Measurements from ENCODE around the gene MISP3. TPM values are rescaled to one million over a fixed set of nuclear protein-coding genes. Genes with fewer than 3 reads are reported as not detected.
A peak's percentile ranks its signal among the peaks of the same experiment; 100 is the strongest.

Gene MISP3
- total and polyA plus RNA-seq, 2 of the 8 experiments (the other 6 are each of a cell fraction or from before 2014, with no cell fraction given): 0.74 to 1.4 TPM

DNA sequence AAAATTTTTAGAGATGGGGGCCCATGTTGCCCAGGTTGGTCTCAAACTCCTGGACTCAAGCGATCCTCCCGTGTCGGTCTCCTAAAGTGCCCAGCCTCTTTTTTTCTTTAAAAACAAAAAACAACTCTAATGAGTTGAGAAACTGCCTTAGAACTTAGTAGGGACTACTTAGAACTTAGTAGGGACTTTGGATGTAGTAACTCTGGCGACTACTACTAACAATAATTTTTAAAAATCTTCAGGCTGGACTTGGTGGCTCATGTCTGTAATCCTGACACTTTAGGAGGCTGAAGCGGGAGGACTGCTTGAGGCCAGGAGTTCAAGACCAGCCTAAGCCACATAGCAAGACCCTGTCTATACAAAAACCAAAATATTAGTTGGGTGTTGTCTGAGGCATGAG lies 13.5 kb downstream of the MISP3 start:
- H3K4me2 ChIP-seq (ENCODE audit: insufficient read depth in 1 of 2, low read depth in 2 of 2, low read length in 2 of 2): peak overlapping the region; percentile 35 to 65; a peak in 3 of 4 replicates
- no peak overlapping the region for H3K23ac ChIP-seq (ENCODE audit: insufficient read length)
- ChIA-PET POLR2A (ENCODE audit: partially characterized antibody) (interaction anchor here (1.5 kb wide), 1 partner anchor 51 kb away, joined by 4 read pairs; no protein-coding TSS in a partner anchor), CTCF (ENCODE audit: partially characterized antibody) (interaction anchor here (1.4 to 11.2 kb wide), 3 partner anchors 27 to 132 kb away, joined by 3 to 75 read pairs (median 5); partner anchors contain the start of gene PALM3)
- no peak overlapping the region for H3K14ac ChIP-seq (ENCODE audit: insufficient read length)
- H3K4me3 ChIP-seq (ENCODE audit: extremely low read depth in 1 of 4, insufficient read depth in 2 of 4, low read depth in 3 of 4, low read length in 4 of 4): peak overlapping the region; percentile 32 to 61 (median 40); a peak in 7 of 8 replicates
- H2AFZ ChIP-seq (ENCODE audit: low read length): no peak overlapping the region
- no peak overlapping the region for H2BK120ac ChIP-seq (replicated peaks; ENCODE audit: low read depth, low read length)
- H2BK5ac ChIP-seq (ENCODE audit: low read depth, low read length): no peak overlapping the region
- no peaks in the 10 kb centered on the region for H3K79me2 ChIP-seq (ENCODE audit: control insufficient read depth in 1 of 2, insufficient read depth in 2 of 2, low read length in 2 of 2)
- no peaks in the 10 kb centered on the region for H3K79me1 ChIP-seq (ENCODE audit: low read depth, low read length)
- H3K56ac ChIP-seq (replicated peaks; ENCODE audit: insufficient read length, low read depth, low read length): no peak overlapping the region
- H4K91ac ChIP-seq (replicated peaks; ENCODE audit: insufficient read length, low read length): no peak overlapping the region
- H2BK20ac ChIP-seq (ENCODE audit: low read length): no peak overlapping the region
- H3K9ac ChIP-seq (replicated peaks in 1 of 4; ENCODE audit: extremely low read depth in 1 of 4, low read depth in 3 of 4, low read length in 3 of 4): no peak overlapping the region
- no peak overlapping the region for H4K8ac ChIP-seq (ENCODE audit: extremely low read depth, insufficient read depth, low read length)
- H2AK5ac ChIP-seq (ENCODE audit: low read depth, low read length): no peak overlapping the region
- H3K36me3 ChIP-seq (ENCODE audit: control insufficient read depth in 2 of 4, insufficient read depth in 4 of 4, low read length in 3 of 4): peaks cover 0 to 13% (median 4%) of the 10 kb centered on the region in 4 experiments; a peak in 3 of 8 replicates
- peaks cover 6% of the 10 kb centered on the region; the same call in 1 of the 2 replicates for H3K23me2 ChIP-seq (ENCODE audit: low read depth, low read length)
- no peak for FAIRE-seq
- no peak overlapping the region for H2BK12ac ChIP-seq (ENCODE audit: low read depth, low read length)
- H4K5ac ChIP-seq (ENCODE audit: insufficient read length, low read depth, low read length): no peak overlapping the region
- no peak overlapping the region for H3K27ac ChIP-seq (ENCODE audit: low read depth, low read length)
- no peaks in the 10 kb centered on the region for H3K9me3 ChIP-seq (ENCODE audit: insufficient read depth in 2 of 2, low read depth in 1 of 2, low read length in 1 of 2)
- H3K18ac ChIP-seq (ENCODE audit: extremely low read depth, low read length): no peak overlapping the region
- 77% methylated on average over 5 of the region's 5 CpGs; no CpG with 5 or more reads in 1 of the 2 experiments for WGBS, 2 experiments (ENCODE audit: extremely low coverage in 1 of 2, insufficient coverage in 1 of 2, insufficient read length in 1 of 2, insufficient replicate concordance in 2 of 2, low coverage in 1 of 2, low lambda C conversion rate in 2 of 2, missing lambda C conversion rate in 1 of 2)
- no peak overlapping the region for H3K4ac ChIP-seq (replicated peaks; ENCODE audit: insufficient read length, low read depth, low read length)
- H2BK15ac ChIP-seq (ENCODE audit: low read length): no peak overlapping the region
- peaks cover 0 to 7% (median 4%) of the 10 kb centered on the region in 4 experiments; a peak in 6 of 7 replicates for H3K4me1 ChIP-seq (replicated peaks in 1 of 4; ENCODE audit: control insufficient read depth in 3 of 4, insufficient read depth in 4 of 4, low read length in 3 of 4)
- H3K27me3 ChIP-seq (replicated peaks in 1 of 4; ENCODE audit: control insufficient read depth in 3 of 4, extremely low read depth in 1 of 4, insufficient read depth in 3 of 4, low read length in 3 of 4): peaks cover 0 to 6% (median 4%) of the 10 kb centered on the region in 4 experiments; a peak in 4 of 7 replicates
- peaks cover 4 to 8% of the 10 kb centered on the region in 2 experiments for H4K20me1 ChIP-seq (replicated peaks in 1 of 2; ENCODE audit: control insufficient read depth in 1 of 2, insufficient read depth in 2 of 2, low read length in 2 of 2)
- DNase-seq (ENCODE audit: low read depth in 1 of 2, low spot score in 2 of 2): no peak
- TF ChIP-seq SRF (IDR thresholded peaks at IDR 0.05; ENCODE audit: low read depth, low read length): no peak
- TF ChIP-seq SP4 (IDR thresholded peaks at IDR 0.05; ENCODE audit: low read length): no peak
- TF ChIP-seq CEBPB (IDR thresholded peaks at IDR 0.05; ENCODE audit: low read depth, low read length): no peak
- no peak for TF ChIP-seq CHD2 (IDR thresholded peaks at IDR 0.05; ENCODE audit: low read length)
- TF ChIP-seq SIRT6 (IDR thresholded peaks at IDR 0.05; ENCODE audit: low read length): no peak
- no peak for TF ChIP-seq CBX5 (IDR thresholded peaks at IDR 0.05; ENCODE audit: low read depth, low read length)
- no peak for TF ChIP-seq TCF12 (IDR thresholded peaks at IDR 0.05; ENCODE audit: low read depth, low read length)
- TF ChIP-seq CBX8 (IDR thresholded peaks at IDR 0.05; ENCODE audit: borderline replicate concordance, low read depth, low read length): no peak
- TF ChIP-seq NANOG (IDR thresholded peaks at IDR 0.05; ENCODE audit: insufficient read depth, low read depth, low read length, poor library complexity, severe bottlenecking): no peak
- TF ChIP-seq, protein P1, sequence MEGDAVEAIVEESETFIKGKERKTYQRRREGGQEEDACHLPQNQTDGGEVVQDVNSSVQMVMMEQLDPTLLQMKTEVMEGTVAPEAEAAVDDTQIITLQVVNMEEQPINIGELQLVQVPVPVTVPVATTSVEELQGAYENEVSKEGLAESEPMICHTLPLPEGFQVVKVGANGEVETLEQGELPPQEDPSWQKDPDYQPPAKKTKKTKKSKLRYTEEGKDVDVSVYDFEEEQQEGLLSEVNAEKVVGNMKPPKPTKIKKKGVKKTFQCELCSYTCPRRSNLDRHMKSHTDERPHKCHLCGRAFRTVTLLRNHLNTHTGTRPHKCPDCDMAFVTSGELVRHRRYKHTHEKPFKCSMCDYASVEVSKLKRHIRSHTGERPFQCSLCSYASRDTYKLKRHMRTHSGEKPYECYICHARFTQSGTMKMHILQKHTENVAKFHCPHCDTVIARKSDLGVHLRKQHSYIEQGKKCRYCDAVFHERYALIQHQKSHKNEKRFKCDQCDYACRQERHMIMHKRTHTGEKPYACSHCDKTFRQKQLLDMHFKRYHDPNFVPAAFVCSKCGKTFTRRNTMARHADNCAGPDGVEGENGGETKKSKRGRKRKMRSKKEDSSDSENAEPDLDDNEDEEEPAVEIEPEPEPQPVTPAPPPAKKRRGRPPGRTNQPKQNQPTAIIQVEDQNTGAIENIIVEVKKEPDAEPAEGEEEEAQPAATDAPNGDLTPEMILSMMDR (IDR thresholded peaks at IDR 0.05; ENCODE audit: control extremely low read depth in 1 of 3, insufficient read depth in 1 of 3, low read depth in 1 of 3, low read length in 3 of 3): no peak
- no peak for TF ChIP-seq SP2 (IDR thresholded peaks at IDR 0.05; ENCODE audit: low read length)
- no peak for TF ChIP-seq JUND (IDR thresholded peaks at IDR 0.05; ENCODE audit: low read length)
- TF ChIP-seq EGR1 (IDR thresholded peaks at IDR 0.05; ENCODE audit: borderline replicate concordance, low read depth, low read length): no peak
